Ectodermal cell (in vitro differentiated cells): ENCODE data around the gene LRP1.

Experiments used
- H3K27ac ChIP-seq: 2 replicates; pipeline ENCODE4 v1.7.0; 2013; ENCODE audit warnings: mild to moderate bottlenecking, low read depth, low read length; ENCODE audit not compliant: insufficient read depth, poor library complexity, severe bottlenecking
- H3K27me3 ChIP-seq: 2 replicates; pipeline ENCODE4 v1.7.0; 2013; ENCODE audit warnings: mild to moderate bottlenecking, low read length; ENCODE audit not compliant: insufficient read depth, control insufficient read depth, poor library complexity, severe bottlenecking
- H3K36me3 ChIP-seq: one replicate; pipeline ENCODE4 v1.7.0; 2013; ENCODE audit warnings: low read length; ENCODE audit not compliant: control insufficient read depth, insufficient read depth
- H3K4me1 ChIP-seq: one replicate; pipeline ENCODE4 v1.7.0; 2013; ENCODE audit warnings: low read length; ENCODE audit not compliant: control insufficient read depth, insufficient read depth
- H3K4me3 ChIP-seq: 2 replicates; pipeline ENCODE4 v1.7.0; 2013; ENCODE audit warnings: low read depth, low read length, control low read depth; ENCODE audit not compliant: insufficient read depth
- H3K9me3 ChIP-seq: 2 replicates; pipeline ENCODE4 v1.7.0; 2013; ENCODE audit warnings: mild to moderate bottlenecking, low read length, moderate library complexity; ENCODE audit not compliant: control insufficient read depth
- WGBS, 2 experiments: methylation state at CpG; one replicate each; pipeline ENCODE4 v1.1.7; 2013; ENCODE audit warnings: missing lambda C conversion rate in 2 of 2; 5-methylcytosine and 5-hydroxymethylcytosine counted together

Gene LRP1

DNA sequence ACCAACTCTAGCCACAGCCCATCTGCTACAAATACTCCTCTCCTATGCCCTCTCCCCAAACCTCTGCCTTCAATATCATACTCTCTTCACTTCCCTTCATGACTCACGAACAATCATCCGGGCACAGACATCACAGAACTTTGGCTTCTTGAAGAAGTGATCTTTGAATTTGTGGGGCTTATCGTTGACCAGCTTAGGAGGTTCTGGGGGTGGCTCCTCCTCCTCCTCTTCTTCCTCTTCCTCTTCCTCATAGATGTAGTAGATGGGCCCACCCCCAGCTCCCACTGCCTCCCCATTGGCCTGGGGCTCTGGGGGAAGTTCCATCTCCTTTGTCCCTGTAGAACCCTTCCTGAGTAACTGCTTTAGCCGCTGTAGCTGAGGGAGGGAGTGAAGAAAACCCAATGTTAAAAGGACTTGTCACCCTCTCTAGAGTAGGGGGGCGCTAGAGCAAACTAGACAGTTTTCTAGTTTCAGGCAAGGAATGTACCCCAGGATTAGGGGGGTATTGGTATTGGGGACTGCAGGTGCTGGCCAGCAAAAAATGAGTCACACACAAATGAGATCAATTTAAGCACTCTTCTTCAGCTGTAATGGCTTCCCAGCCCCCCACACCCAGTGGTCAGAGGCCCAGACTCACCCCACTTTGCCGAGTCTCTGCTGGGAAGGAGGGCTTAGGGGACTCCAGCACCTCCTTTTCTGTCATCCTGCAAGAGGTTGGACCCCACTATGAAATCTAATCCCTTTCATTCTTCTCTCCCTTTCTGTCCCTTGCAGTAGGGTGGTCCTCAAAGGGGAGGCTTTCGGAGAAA lies 120.9 kb downstream of the LRP1 start:
- 89 to 93% methylated on average over 7 of the region's 7 CpGs for WGBS, 2 experiments
- H3K27ac ChIP-seq: no peak overlapping the region
- H3K9me3 ChIP-seq: no peaks in the 10 kb centered on the region
- H3K27me3 ChIP-seq: peaks cover 6% of the 10 kb centered on the region
- no peaks in the 10 kb centered on the region for H3K36me3 ChIP-seq
- no peaks in the 10 kb centered on the region for H3K4me1 ChIP-seq
- no peak overlapping the region for H3K4me3 ChIP-seq

DNA sequence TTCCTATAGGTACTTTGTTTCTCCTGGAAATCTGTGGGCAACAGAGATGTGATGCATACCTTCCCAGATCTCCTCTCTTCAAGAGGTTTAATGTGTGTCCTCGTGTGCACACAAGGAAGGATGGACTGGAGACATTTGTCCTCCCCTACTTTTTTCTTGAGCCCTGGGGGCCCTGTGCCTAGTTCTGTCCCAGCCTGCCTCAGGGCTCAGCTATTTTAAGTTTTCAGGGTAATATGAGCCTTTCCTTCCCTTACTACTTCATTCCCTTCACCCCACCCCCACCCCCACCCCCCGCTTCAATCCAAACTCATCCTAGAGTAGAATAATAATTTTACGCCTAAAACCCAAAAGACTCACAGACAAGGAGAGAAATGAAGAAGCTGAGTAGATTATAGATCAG lies 122.3 kb downstream of the LRP1 start:
- 93 to 95% methylated on average over 1 to 2 of the region's 3 CpGs for WGBS, 2 experiments
- no peaks in the 10 kb centered on the region for H3K27me3 ChIP-seq

DNA sequence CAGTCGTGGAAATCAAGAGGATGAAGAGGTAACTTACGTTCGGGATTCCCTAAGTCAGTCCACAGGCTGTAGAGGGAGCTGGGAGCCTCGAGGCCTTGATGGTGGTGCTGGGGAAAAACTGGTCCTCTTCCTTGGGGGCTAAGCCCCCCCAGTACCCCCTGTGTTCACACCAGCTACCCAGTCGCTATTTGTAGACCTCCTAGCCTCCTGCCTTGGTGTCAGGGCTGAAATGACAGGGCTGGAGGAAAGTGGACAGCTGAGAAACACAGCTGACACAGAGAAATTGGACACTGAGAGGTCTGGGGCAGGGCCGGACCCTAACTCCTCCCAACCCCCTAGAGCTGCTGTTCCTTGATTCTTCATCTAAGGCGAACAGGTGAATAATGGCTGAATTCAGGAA lies 122.7 kb downstream of the LRP1 start, which contains the start of gene STAC3:
Gene STAC3, minus strand, starts transcription at position 232 of the 400 bp plus-strand sequence. CDS start 1,551 bp downstream, outside the sequence.
- H3K9me3 ChIP-seq: no peaks in the 10 kb centered on the region
- H3K36me3 ChIP-seq: peaks cover 4% of the 10 kb centered on the region
- H3K4me1 ChIP-seq: no peaks in the 10 kb centered on the region
- no peak within 1 kb of the TSS for H3K27ac ChIP-seq
- H3K27me3 ChIP-seq: no peaks in the 10 kb centered on the region
- H3K4me3 ChIP-seq: no peak within 1 kb of the TSS
- 61 to 65% methylated on average over 7 of the region's 7 CpGs for WGBS, 2 experiments

More for the DNA sequence above, 122.3 kb downstream of the LRP1 start:
- Histone ChIP-seq H3K9me3 (no peaks in the 10 kb centered on the region), H3K36me3 (no peaks in the 10 kb centered on the region), H3K4me3 (no peak overlapping the region), H3K27ac (no peak overlapping the region), H3K4me1 (no peaks in the 10 kb centered on the region)

DNA sequence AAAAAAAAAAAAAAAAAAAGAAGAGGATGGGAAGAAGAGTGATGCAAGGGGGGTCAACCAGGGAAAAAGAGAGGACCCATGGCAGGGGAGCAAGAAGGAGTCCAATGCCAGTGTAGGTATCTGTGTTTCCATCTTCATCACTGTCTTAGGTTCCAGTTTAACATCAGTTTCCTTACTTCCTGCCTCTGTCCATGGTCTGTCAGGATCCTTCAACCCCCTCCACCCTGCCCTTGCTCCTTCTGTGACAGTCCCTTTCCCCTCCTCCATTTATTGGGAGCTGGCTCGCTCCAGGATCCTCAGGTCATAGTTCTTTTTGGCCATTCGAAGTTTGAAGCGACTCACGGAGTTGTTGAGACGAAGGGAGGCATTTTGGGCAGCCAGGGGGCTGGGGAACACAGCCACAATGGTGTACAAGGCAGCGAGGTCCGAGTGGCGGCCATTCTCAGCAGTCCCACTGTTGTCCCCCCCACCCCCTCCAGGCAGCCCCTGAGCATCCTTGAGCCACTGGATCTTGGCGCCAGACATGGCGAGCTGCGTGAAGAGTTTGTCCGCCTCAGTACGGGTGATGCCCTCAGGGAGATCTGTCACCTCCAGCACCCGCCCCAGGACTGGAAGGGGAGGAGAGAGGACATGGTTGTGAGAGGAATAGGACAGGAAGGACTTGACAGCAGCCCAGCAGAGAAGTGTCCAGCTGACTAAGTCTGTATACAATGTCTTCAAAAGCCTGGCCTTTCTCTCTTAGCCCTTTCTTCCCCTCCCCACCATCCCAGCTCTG lies 126.4 kb downstream of the LRP1 start:
- WGBS, 2 experiments: 96 to 97% methylated on average over 14 of the region's 14 CpGs
- Histone ChIP-seq H3K36me3 (peaks cover 27% of the 10 kb centered on the region), H3K9me3 (no peaks in the 10 kb centered on the region), H3K27me3 (no peaks in the 10 kb centered on the region), H3K4me3 (no peak overlapping the region), H3K4me1 (no peaks in the 10 kb centered on the region), H3K27ac (no peak overlapping the region)

DNA sequence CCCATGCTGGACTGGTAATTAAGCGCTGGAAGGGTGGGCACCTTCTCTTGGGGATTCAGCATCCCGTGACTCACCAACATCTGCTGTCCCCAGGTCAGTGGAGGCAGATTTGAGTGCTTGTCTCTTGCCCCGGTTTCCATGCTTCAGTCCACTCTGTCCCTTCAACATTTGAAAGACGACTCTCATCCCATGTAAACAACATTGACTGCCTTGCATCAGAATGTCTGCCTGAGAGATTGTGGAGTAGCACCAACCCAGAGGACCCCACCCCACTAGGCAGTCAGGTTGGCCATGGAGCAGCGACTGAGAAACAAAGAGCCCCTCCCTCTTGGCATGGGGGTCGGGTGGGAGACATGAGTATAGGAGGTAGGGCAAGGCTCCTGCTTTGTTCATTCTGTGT lies 127.6 kb downstream of the LRP1 start:
- Histone ChIP-seq H3K27ac (no peak overlapping the region), H3K4me3 (no peak overlapping the region), H3K9me3 (no peaks in the 10 kb centered on the region), H3K27me3 (no peaks in the 10 kb centered on the region), H3K4me1 (peaks cover 7% of the 10 kb centered on the region), H3K36me3 (peaks cover 27% of the 10 kb centered on the region)
- 95 to 97% methylated on average over 6 of the region's 6 CpGs for WGBS, 2 experiments

DNA sequence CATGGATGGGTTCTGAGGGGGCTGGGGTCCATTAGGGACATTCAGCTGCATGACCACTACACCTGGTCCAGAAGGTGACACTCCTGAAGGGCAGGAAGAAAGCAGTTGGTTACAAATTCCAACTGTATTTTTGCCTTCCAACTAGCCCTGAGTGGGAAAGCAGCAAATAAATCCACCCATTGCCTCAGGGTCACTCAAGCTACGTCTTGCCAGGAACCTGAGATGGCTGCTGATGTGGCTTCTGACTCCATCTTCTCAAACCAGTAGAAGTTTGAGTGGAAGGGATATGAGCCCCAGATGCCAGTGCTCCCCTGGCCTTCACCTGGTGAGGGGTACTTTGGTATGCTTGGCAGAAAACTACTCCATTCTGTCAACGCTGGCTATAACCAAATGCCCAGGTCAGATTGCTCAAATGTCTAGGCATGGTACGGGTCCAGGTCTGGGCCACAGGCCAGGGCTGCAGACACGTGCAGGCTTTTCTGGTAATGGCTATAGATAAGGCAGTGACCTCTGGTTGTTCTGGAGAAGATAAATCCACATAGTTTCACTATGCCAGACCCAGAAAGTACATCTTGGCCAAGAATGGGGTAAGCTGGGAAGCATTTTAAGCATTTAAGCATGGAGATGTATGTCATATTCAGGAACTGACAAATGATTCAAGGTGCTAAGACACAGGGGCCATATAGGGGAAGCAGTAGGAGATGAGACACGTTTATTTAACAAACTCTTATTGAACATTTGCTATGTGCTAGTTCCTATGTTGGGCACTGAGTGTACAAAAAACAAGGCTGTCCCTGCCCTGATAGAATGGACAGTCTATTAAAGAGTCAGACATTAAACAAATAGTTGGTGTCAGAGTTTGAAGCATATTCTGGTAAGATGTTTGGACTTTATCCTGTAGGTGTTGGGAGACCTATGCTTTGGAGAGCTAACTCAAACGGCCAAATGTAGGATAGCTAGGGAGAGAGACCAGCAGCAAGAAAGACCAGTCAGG lies 131.0 kb downstream of the LRP1 start:
- H3K27ac ChIP-seq: no peak overlapping the region
- 89 to 92% methylated on average over 6 of the region's 6 CpGs for WGBS, 2 experiments
- peaks cover 27% of the 10 kb centered on the region for H3K36me3 ChIP-seq
- H3K4me3 ChIP-seq: no peak overlapping the region
- peaks cover 27% of the 10 kb centered on the region for H3K4me1 ChIP-seq
- H3K9me3 ChIP-seq: no peaks in the 10 kb centered on the region
- no peaks in the 10 kb centered on the region for H3K27me3 ChIP-seq

DNA sequence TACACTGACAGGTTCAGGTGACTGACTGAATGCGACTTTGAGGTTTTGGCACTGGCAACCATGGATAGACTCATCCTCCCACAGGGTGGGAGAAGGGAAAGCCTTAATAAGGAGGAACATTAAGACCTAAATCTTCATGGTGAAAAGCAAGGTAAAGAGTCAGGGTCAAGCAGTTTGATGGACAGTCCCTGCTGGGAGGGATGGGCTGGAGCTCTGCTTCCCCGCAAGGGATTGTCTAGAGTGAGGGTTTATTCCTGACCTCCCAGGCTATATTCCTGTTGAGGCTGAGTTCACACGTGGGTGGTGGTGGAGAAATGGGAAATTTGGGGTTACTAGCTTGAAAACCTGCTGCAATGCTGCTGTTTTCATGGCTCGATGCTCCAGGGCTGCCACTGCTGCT lies 132.1 kb downstream of the LRP1 start:
- peaks cover 27% of the 10 kb centered on the region for H3K4me1 ChIP-seq
- H3K27ac ChIP-seq: no peak overlapping the region
- WGBS, 2 experiments: 71 to 72% methylated on average over 4 of the region's 4 CpGs
- no peak overlapping the region for H3K4me3 ChIP-seq
- H3K9me3 ChIP-seq: no peaks in the 10 kb centered on the region
- no peaks in the 10 kb centered on the region for H3K27me3 ChIP-seq
- peaks cover 29% of the 10 kb centered on the region for H3K36me3 ChIP-seq

DNA sequence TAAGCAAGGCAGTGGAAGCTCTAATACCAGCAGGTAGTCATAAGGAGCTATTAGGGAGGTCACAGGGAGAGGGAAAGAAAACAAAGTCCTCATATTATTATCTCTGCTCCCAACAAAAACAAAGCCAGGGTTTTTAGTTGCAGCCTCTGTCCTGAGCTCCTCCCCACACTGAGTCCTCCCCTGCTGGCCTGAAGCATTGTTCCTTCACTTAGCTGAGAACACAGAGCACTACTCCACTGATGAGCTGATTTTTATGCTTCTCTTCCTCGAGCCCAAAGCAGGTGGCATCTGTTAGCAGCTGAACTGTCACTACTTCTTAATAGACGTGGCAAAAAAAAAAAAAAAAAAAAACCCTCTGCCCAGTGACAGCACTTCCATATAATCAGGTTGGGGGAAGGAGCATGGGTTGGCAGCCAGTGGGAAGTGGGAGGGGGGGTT lies 133.2 kb downstream of the LRP1 start:
- H3K27ac ChIP-seq: no peak overlapping the region
- no peaks in the 10 kb centered on the region for H3K9me3 ChIP-seq
- H3K27me3 ChIP-seq: no peaks in the 10 kb centered on the region
- H3K4me1 ChIP-seq: peaks cover 27% of the 10 kb centered on the region
- peaks cover 20% of the 10 kb centered on the region for H3K36me3 ChIP-seq
- WGBS, 2 experiments: 0% methylated on average over 1 of the region's 2 CpGs
- no peak overlapping the region for H3K4me3 ChIP-seq

DNA sequence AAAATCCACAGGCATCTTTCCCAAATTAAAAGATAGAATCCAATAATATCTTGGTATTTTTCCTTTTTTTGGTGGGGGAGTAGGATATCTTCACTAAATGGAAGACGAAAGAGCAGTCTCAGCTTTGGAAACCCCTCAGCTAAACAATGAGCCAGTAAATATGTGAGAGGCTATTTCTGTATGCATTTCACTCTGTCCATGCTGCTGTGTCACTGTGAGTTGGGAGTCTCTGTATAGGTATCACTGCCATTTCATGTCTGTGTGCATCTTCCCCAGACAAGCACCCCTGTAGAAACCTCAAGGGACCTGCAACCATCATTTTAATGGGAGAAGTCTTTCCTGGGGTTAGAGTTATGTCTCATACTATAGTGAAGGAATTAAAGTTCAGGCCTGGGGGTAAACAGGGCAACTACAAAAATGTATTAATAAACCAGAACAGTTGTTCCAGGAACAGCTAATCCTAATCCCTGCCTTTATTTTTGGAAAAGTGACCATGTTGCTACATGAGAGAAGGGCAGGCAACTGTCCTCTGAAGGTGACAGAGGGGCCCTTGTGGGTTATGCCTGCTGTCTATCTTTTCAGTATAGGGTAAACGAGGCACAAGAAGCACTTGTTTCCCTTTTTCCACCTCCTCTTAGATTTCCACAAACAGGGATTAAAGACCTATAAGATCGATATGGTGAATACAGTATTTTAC lies 134.0 kb downstream of the LRP1 start:
- H3K4me1 ChIP-seq: peaks cover 27% of the 10 kb centered on the region
- WGBS, 2 experiments: 93% methylated on average over 2 to 3 of the region's 3 CpGs
- H3K27ac ChIP-seq: peak overlapping the region; percentile 33
- no peaks in the 10 kb centered on the region for H3K9me3 ChIP-seq
- H3K27me3 ChIP-seq: no peaks in the 10 kb centered on the region
- H3K4me3 ChIP-seq: no peak overlapping the region
- H3K36me3 ChIP-seq: peaks cover 19% of the 10 kb centered on the region
